ENCODE results near the gene KRTAP12-1. TPM values are rescaled to one million over a fixed set of nuclear protein-coding genes. Genes with fewer than 3 reads are reported as not detected.
"Not testable (repeated sequence)": the region's sequence is repeated elsewhere in the genome, so short reads cannot be mapped to it uniquely, and the experiment has no call there.

Gene KRTAP12-1
- total RNA-seq, 4 donors from 2014 or later, result not detected

- Histone ChIP-seq H3K4me1 (no peaks in the 10 kb centered on the region), H3K4me3 (no peak overlapping the region), H3K36me3 (no peaks in the 10 kb centered on the region), H3K27ac (no peak overlapping the region), H3K9me3 (peaks cover 0 to 1% (median 0%) of the 10 kb centered on the region in 4 donors), H3K27me3 (peaks cover 0 to 95% of the 10 kb centered on the region in 2 donors)
- no peak for DNase-seq (ENCODE audit: low spot score in 2 of 2)
- WGBS, 2 donors, result 71 to 75% methylated on average over 14 of the region's 14 CpGs
- TF ChIP-seq EP300 (IDR thresholded peaks at IDR 0.05), result no peak
Observed at GRCh38 chr21:44701023-44701400, 19.0 kb upstream of the KRTAP12-1 start.

- peaks cover 0 to 89% of the 10 kb centered on the region in 2 donors for H3K27me3 ChIP-seq
- TF ChIP-seq, protein P1, sequence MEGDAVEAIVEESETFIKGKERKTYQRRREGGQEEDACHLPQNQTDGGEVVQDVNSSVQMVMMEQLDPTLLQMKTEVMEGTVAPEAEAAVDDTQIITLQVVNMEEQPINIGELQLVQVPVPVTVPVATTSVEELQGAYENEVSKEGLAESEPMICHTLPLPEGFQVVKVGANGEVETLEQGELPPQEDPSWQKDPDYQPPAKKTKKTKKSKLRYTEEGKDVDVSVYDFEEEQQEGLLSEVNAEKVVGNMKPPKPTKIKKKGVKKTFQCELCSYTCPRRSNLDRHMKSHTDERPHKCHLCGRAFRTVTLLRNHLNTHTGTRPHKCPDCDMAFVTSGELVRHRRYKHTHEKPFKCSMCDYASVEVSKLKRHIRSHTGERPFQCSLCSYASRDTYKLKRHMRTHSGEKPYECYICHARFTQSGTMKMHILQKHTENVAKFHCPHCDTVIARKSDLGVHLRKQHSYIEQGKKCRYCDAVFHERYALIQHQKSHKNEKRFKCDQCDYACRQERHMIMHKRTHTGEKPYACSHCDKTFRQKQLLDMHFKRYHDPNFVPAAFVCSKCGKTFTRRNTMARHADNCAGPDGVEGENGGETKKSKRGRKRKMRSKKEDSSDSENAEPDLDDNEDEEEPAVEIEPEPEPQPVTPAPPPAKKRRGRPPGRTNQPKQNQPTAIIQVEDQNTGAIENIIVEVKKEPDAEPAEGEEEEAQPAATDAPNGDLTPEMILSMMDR (IDR thresholded peaks at IDR 0.05), result no peak
- TF ChIP-seq POLR2A (IDR thresholded peaks at IDR 0.05) (no peak), EP300 (IDR thresholded peaks at IDR 0.05) (no peak)
Observed at GRCh38 chr21:44700101-44701022, 18.4 kb upstream of the KRTAP12-1 start.

DNA sequence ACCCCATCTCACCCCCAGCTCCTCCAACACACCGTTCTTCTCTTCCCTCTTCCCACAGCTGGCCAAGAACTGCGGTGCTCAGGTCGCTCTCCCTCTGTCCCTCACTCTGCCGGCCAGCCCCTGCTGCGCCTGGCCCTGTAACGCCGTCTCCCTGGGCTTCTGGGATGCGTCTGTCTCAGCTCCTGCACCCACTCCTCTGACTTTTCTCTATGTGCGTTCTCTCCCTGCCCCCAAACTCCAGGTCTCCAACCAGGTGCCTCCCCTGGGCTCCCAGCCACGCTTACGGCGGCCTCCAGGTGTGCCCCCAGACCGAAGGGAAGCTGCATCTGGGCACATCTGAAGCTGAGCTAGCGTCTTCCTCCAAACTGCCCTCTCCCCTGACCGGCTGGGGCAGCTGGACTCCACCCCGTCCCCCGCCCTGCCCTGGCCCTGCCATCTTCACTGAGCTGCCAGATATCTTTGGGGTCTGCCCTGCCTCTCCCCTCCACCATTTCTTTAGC is 17.6 kb upstream of the KRTAP12-1 start:
- no peak for DNase-seq (ENCODE audit: low spot score in 2 of 2)
- TF ChIP-seq POLR2A (IDR thresholded peaks at IDR 0.05) (no peak), EP300 (IDR thresholded peaks at IDR 0.05) (no peak)
- TF ChIP-seq, protein P1 (IDR thresholded peaks at IDR 0.05), result no peak
- Histone ChIP-seq H3K27me3 (peaks cover 0 to 83% of the 10 kb centered on the region in 2 donors), H3K4me3 (no peak overlapping the region), H3K9me3 (peaks cover 0 to 7% (median under 1%) of the 10 kb centered on the region in 4 donors), H3K4me1 (no peaks in the 10 kb centered on the region), H3K27ac (no peak overlapping the region), H3K36me3 (no peaks in the 10 kb centered on the region)
- 43 to 51% methylated on average over 17 of the region's 17 CpGs for WGBS, 2 donors

More at GRCh38 chr21:44700101-44701022, 18.4 kb upstream of the KRTAP12-1 start:
- Histone ChIP-seq H3K9me3 (no peaks in the 10 kb centered on the region), H3K36me3 (no peaks in the 10 kb centered on the region), H3K4me3 (no peak overlapping the region), H3K4me1 (no peaks in the 10 kb centered on the region), H3K27ac (no peak overlapping the region)
- no peak for DNase-seq (ENCODE audit: low spot score in 2 of 2)
- 44 to 49% methylated on average over 13 to 21 of the region's 21 CpGs for WGBS, 2 donors

DNA sequence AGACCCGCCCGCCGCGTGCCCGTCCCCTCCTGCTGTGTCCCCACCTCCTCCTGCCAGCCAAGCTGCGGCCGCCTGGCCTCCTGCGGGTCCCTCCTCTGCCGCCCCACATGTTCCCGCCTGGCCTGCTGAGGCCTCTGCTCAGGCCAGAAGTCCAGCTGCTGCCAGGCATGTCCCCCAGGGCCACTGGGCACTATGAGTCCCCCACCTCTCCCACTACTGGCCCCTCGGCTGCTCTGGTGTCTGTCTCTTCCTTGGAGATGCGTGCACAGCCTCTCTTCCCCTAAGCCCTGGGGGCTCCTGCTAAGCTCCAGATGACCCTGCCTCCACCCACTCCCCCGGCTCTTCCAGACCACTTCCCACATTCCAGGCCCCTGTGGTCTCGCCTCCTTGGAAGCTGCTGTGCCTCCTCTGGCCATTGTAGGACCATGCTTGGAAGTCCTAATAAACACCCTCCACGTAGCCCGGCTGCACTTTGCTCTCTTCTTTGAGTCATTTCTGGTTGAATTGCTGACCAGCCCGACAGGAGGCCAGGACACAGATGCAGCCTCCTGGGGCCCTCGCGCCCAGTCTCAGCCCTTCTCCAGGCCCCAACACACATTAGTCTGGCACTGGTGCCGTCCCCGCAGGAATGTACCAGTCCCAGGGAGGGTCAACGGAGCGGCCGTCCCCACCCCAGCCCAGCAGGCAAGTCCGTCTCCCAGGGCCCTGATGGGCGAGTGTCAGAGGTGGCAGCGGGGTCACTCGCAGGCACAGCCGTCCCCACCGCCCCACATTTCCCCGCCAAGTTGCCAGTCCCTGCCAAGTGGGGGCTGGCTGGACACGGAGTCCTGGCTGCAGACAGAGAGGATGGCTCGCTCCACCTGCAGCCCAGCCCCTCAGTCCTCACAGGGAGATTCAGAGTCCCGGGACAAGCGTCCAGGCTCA is 16.1 kb upstream of the KRTAP12-1 start:
- TF ChIP-seq EP300 (IDR thresholded peaks at IDR 0.05) (no peak), POLR2A (IDR thresholded peaks at IDR 0.05) (no peak)
- TF ChIP-seq, protein P1 (IDR thresholded peaks at IDR 0.05), result no peak
- Histone ChIP-seq H3K4me1 (no peaks in the 10 kb centered on the region), H3K27ac (no peak overlapping the region), H3K4me3 (no peak overlapping the region), H3K36me3 (no peaks in the 10 kb centered on the region), H3K27me3 (peaks cover 0 to 68% of the 10 kb centered on the region in 2 donors), H3K9me3 (peaks cover 0 to 22% (median 4%) of the 10 kb centered on the region in 4 donors)
- WGBS, 2 donors, result 17 to 19% methylated on average over 28 to 30 of the region's 35 CpGs
- no peak for DNase-seq (ENCODE audit: low spot score in 2 of 2)

- Histone ChIP-seq H3K9me3 (peaks cover 0 to 30% (median 8%) of the 10 kb centered on the region in 4 donors), H3K27me3 (peaks cover 0 to 60% of the 10 kb centered on the region in 2 donors)
- not testable (repeated sequence) for H3K36me3 ChIP-seq; DNase-seq (ENCODE audit: low spot score in 2 of 2); H3K4me3 ChIP-seq; H3K27ac ChIP-seq; H3K4me1 ChIP-seq
- WGBS, 2 donors, result 48 to 54% methylated on average over 14 to 20 of the region's 21 CpGs
Observed at GRCh38 chr21:44697172-44697810, 15.3 kb upstream of the KRTAP12-1 start, which contains the start of gene KRTAP10-12. Gene KRTAP10-12, plus strand, starts transcription at chr21:44697172. Its CDS starts 30 bp downstream, at chr21:44697202.

All from tibial nerve (tissue), 4 donors.